ENCODE data around the gene CEL.
"Not testable (repeated sequence)": the region's sequence is repeated elsewhere in the genome, so short reads cannot be mapped to it uniquely, and the experiment has no call there.

Gene CEL

DNA sequence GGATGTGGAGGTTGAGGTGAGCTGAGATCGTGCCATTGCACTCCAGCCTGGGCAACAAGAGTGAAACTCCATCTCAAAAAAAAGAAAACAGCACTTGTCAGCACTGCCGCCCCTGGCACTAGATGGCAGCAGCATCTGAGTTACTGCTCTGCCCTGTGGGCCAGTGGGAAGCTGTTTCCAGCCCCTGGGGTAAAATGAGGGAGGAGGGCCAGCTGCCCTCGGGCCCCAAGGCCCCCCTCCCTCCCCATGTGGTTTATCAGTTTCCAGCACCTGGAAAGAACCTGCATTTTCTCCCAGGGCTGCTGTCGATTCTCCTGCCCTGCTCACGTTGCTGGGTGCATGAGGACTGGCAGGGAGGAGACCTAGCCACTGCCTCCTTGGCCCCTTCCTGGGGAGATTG lies 13.2 kb upstream of the CEL start:
- DNase-seq, result peak in 2 of 5 donors; percentile 11 to 51

DNA sequence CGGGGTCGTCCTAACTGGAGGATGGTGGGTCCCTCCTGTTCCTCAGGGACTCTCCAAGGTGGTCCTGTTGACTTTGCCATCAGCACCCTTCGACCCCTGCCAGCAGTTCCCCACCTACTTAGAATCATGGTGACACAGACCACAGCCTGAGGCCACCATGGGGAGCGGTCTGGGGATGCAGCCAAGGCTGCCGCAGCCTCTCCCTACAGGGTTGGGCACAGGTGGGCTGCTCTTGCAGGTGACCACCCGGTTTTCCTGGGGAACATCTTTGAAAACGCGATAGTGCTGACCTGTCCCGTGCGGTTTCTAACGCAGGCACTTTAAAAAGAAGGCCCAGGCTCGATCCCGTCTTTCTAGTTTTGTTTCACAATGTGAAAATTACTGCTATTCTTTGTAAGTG lies 12.7 kb upstream of the CEL start:
- DNase-seq, result no peak

DNA sequence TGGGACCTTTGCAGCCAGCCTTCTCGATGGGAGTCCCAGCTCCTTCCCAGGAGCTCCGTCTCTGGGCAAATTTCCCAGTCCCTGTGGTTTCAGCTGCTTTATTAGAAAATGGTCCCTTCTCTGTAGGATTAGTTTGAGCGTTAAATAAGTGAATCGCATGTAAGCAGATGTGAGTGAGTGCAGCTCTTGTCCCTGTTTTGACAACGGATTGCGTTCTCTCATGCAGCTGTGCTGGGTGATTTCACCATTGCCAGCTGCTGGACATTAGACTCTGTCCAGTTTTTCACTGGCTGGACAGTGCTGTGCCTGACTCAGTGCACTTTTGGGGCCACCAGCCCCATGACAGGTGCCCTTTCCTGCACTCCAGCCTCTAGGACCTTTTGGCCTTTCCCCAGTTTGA lies 11.6 kb upstream of the CEL start:
- no peak for DNase-seq

DNA sequence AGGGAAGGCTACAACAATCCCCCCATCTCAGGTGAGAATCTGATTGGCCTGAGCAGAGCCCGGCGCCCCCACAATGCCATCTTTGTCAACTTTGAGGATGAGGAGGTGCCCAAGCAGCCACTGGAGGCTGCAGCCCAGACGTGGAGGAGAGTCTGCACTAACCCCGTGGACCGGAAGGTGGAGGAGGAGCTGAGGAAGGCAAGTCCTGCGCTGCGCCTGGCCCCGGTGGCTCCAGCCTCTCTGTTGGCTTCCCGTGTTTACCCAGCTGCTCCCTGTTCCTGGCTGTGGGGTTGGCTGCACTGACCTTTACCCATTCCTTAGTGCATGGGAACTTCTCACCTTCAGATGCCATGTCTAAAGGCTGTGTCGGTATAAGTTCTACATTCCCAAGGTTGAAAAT lies 11.0 kb upstream of the CEL start:
- DNase-seq, result no peak

DNA sequence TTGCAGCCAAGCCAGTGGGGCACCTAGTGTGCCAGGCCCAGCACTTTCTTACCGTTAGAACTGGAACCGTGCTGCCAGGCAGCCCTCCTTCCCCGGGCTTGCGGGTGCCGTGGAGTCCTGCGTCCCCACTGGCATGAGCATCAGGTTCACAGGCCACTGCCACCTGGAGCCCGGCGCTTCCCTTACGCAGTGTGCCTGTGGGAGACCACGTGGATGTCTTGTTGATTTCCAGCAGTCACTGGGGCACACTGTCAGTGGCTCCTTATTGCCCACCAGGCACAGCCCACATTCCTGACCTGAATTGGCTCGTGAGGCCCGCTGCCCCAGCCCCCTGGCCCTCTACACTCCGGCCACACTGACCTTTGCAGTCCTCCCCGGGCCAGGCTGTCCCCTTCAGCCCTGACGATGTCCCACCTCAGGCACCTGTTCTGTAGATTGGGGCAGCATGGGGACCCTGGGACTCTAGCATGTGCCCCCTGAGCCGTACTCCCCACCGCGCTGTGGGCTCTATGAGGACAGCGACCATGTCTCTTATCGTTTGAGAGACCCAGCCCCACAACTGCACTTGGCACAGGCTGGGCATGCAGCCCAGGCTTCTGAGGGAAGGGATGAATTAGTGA lies 10.4 kb upstream of the CEL start:
- no peak for DNase-seq

DNA sequence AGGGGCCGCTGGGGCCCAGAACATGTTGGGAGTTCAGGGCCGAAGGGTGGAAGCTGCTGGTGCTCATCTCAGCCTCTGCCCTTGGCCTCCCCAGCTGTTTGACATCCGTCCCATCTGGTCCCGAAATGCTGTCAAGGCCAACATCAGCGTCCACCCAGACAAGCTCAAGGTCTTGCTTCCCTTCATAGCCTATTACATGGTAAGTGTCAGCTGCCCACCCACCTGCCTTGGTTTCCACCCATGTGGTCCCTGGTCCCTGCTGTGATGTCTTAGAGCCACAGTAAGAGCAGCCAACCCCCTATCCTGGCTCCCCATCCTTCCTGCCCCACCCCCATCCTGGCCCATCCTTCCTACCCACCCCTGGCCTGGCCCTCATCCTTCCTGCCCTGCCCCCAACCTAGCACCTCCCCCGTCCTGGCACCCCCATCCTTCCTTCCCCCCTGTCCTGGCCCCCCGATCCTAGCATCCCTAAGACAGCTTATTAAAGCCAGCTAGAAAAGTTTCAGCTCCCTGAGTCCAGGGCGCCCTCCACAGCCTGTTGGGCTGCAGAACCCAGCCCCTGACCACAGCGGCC lies 9.7 kb upstream of the CEL start:
- no peak for DNase-seq

DNA sequence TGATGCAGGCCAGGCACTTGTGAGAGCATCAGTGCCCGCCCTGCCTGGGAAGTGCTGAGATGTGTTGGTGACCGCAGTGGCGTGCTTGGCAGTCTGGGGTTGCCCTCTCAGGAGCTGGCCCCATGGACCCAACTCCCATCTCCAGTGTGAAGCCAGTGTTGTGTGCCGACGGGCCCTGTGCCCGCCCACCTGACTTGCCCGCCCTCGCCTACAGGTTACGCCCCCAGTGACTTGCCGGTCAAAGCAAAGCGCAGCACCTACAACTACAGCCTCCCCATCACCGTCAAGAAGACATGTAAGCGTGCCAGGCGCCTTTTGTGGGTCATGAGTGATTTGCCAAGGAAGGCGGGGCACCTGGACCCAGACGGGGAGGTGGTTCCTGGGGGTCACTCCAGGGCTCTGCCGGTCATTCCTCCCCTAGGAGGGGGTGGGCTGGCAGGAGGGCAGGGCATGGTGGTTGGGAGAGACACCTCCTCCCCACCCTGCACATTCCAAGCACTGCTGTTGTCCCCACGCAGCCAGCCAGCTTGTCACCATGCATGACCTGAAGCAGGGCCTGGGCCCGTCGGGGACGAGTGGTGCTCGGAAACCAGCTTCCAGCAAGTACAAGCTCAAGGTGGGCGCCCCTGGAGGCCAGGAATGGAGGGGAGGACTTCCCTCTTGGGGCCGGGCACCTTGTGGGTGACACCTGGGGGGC lies 7.4 kb upstream of the CEL start:
- DNase-seq, result no peak

DNA sequence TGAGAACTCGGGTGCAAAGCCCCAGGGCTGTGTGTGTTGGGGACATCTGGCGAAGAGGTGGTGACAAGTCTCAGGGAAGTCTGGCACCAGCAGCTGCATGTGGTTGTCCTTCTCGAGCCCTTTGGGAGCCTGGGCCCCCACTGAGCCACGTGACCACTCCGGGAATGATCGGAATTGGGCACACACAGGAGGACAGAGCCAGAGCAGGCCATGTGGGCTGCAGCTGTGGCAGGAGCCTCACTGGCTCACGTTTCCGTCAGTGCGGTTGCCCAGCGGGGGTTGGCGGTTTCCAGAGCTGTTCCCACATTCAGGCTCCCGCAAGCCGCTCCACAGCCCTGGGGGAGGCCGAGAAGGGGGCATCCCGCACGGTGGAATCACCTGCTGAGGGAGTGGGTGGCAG lies 6.8 kb upstream of the CEL start:
- DNase-seq, result no peak

DNA sequence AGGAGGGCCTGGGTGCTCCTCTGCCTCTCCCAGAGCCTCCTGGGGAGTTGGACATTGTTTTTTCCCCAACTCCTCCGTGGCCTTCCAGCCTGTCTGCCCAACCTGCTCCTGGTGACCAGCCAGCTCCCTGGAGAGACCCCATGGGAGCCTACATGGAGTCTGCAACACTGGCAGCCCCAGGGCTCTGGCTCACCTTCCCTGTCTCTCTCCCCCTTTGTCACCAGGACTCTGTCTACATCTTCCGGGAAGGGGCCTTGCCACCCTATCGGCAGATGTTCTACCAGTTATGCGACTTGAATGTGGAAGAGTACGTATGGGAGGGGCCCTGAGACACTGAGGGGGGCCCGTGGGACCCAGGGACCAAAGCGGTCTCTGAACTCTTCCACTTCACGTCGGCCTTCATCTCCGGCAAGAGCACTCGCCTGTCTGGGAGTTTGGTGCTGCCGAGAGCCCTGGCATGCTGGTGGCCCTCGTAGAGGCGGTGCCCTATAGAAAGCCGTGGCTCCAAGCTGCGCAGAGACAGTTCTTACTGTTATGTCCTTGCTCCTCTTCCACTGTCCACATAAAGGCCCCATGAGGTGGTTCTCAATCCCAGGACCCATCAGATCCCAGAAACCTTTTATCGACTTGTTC lies 5.9 kb upstream of the CEL start:
- DNase-seq, result no peak

DNA sequence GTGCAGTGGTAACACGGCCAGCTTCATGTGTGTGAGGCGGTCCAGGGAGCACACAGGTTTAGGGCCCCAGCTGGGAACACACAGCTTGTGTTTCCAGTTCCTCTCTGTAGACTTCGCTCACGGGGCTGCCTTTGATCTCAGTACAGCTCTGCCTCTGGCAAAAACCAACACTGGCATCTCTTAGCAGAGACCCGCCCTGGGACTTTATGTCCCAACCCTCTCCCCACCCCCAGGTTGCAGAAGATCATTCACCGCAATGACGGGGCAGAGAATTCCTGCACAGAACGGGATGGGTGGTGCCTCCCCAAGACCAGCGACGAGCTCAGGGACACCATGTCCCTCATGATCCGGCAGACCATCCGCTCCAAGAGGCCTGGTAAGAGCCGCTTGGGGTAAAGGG lies 5.2 kb upstream of the CEL start:
- no peak for DNase-seq

DNA sequence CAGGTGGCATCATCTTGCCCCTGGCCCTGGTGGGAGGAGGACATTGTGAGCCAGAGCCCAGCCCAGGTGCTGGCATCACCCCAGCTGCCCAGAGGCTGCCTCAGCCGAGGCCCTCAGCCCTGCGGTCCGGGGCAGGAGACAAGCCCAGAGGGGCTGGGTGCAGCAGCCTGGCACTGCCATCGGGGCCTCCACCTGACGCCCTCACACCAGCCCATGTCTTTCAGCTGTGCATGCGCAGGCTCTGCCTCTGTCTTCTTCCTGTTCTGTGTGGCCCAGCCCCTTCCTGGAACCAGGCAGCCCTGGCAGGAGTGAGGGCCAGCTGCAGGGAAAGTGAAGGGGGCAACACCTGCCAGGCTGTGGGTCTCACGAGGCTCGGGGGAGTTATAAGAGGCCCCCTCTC lies 4.8 kb upstream of the CEL start:
- DNase-seq, result peak in 1 of 5 donors; percentile 73

DNA sequence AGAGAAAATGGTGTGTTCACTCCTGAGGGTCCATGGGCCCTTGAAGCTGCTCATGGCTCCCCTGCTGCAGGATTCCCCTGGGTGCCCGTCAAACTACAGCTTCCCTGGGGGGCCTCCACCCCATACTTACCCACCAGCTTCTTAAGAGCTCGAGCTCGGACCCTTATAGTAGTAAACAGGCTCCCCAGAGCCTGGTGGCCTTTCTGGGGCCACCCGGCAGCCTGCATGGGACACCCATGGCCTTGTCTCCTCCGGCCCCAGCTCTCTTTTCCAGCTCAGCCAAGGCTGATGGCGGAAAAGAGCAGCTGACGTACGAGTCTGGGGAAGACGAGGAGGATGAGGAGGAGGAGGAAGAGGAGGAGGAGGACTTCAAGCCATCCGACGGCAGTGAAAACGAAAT lies 4.2 kb upstream of the CEL start:
- DNase-seq, result no peak

DNA sequence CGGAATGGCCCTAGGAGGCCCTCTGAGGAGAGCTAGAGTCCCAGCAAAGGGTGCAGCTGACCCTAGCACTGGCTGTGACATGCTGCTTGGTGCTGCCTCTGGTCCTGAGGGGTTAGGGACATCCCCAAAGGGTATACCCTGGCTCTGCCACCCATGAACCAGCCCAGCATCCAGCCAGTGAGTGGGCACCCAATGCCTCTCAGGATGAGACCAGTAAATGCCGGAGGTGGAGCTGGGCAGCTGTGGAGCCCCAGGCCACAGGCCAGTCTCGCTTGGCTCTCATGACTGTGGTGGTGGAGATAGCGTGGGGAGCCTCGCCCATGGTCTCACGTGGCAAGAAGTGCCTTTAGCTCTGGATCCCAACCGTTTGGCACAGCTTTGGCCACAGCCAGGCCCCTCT lies 3.7 kb upstream of the CEL start:
- DNase-seq, result no peak

DNA sequence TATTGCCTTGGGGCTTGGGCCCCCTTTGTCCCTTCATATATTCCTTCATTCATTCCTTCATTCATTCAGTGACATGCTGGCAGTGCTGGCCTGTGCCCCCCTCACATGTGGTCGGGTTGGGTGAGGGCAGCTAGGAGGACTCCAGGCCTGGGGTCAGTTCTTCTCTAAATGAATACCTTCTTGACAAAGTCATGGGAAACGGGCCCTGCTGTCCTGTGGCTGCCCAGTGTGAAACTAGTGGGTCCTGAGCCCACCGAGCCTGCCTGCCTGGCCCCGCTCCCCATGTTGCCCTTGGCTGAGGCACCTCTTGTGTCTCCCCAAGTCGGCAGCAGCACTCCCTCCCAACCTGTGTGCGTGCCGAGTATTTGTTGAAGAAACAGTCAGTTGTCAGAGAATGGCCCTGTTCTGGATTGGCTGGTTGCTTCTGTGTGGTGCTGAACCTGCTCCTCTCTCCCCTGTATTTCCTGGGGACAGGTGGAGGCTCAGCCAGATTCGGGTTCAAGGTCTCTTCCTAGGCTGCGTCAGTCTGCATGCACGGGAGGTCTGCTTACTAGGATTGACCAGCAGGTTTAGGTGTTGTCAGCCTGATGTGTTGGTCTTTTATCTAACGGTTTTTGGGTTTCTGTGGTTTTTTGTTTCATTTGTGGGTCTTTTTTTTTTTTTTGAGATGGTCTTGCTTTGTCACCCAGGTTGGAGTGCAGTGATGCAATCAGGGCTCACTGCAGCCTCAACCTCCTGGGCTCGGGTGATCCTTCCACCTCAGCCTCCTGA lies 3.0 kb upstream of the CEL start:
- DNase-seq, result peak in 1 of 5 donors; percentile 76

DNA sequence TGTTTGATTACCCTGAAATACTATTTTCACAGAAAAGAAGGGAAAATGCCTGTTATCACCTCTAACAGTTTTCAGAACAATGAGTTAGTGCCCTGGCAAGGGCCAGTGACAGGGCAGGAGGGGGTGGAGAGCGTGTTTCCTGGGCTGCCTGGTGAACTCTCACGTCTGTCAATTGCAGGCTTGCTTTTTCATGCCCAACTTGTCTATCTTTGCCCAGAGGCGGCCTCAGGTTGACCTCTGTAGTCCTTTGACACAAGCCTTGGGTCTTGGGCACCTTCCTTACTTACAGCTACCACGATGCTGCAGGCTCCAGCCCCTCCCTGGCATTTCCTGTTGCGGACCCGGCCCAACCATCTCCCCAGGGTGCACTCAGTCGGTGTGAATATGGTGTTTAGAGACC lies 2.2 kb upstream of the CEL start:
- DNase-seq, result peak in 1 of 5 donors; percentile 42

DNA sequence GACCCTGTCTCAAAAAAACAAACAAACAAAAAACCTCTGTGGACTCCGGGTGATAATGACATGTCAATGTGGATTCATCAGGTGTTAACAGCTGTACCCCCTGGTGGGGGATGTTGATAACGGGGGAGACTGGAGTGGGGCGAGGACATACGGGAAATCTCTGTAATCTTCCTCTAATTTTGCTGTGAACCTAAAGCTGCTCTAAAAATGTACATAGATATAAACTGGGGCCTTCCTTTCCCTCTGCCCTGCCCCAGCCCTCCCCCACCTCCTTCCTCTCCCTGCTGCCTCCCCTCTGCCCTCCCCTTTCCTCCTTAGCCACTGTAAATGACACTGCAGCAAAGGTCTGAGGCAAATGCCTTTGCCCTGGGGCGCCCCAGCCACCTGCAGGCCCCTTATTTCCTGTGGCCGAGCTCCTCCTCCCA lies 1.4 kb upstream of the CEL start:
- peak in 1 of 5 donors; percentile 36 for DNase-seq

DNA sequence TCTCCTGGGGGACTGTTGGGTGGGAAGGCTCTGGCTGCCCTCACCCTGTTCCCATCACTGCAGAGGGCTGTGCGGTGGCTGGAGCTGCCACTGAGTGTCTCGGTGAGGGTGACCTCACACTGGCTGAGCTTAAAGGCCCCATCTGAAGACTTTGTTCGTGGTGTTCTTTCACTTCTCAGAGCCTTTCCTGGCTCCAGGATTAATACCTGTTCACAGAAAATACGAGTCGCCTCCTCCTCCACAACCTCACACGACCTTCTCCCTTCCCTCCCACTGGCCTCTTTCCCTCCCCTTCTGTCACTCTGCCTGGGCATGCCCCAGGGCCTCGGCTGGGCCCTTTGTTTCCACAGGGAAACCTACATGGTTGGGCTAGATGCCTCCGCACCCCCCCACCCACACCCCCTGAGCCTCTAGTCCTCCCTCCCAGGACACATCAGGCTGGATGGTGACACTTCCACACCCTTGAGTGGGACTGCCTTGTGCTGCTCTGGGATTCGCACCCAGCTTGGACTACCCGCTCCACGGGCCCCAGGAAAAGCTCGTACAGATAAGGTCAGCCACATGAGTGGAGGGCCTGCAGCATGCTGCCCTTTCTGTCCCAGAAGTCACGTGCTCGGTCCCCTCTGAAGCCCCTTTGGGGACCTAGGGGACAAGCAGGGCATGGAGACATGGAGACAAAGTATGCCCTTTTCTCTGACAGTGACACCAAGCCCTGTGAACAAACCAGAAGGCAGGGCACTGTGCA lies 590 bp upstream of the CEL start:
- DNase-seq, result not testable (repeated sequence)

DNA sequence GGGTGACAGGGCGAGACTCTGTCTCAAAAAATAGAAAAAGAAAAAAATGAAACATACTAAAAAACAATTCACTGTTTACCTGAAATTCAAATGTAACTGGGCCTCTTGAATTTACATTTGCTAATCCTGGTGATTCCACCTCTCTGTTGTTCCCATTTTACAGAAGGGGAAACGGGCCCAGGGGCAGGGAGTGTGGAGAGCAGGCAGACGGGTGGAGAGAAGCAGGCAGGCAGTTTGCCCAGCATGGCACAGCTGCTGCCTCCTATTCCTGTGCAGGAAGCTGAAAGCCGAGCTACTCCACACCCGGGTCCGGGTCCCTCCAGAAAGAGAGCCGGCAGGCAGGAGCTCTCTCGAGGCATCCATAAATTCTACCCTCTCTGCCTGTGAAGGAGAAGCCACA lies 788 bp downstream of the CEL start:
- not testable (repeated sequence) for DNase-seq

DNA sequence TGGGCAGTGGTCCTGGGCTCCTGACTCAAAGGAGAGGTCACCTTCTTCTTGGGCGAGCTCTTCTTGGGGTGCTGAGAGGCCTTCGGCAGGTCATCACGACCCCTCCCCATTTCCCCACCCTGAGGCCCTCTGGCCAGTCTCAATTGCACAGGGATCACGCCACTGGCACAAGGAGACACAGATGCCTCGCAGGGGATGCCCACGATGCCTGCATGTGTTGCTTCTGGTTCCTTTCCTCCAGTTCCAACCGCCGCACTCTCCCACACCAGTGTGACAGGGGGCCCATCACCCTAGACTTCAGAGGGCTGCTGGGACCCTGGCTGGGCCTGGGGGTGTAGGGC lies 1.3 kb downstream of the CEL start:
- no peak for DNase-seq

DNA sequence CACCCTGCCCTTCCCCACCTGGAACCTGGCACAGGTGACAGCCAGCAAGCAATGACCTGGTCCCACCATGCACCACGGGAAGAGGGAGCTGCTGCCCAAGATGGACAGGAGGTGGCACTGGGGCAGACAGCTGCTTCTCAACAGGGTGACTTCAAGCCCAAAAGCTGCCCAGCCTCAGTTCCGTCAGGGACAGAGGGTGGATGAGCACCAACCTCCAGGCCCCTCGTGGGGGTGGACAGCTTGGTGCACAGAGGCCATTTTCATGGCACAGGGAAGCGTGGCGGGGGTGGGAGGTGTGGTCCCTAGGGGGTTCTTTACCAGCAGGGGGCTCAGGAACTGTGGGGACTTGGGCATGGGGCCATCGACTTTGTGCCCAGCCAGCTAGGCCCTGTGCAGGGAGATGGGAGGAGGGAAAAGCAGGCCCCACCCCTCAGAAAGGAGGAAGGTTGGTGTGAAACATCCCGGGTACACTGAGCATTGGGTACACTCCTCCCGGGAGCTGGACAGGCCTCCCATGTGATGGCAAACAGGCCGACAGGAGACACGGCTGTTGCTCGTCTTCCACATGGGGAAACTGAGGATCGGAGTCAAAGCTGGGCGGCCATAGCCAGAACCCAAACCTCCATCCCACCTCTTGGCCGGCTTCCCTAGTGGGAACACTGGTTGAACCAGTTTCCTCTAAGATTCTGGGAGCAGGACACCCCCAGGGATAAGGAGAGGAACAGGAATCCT lies 1.9 kb downstream of the CEL start:
- no peak for DNase-seq

DNA sequence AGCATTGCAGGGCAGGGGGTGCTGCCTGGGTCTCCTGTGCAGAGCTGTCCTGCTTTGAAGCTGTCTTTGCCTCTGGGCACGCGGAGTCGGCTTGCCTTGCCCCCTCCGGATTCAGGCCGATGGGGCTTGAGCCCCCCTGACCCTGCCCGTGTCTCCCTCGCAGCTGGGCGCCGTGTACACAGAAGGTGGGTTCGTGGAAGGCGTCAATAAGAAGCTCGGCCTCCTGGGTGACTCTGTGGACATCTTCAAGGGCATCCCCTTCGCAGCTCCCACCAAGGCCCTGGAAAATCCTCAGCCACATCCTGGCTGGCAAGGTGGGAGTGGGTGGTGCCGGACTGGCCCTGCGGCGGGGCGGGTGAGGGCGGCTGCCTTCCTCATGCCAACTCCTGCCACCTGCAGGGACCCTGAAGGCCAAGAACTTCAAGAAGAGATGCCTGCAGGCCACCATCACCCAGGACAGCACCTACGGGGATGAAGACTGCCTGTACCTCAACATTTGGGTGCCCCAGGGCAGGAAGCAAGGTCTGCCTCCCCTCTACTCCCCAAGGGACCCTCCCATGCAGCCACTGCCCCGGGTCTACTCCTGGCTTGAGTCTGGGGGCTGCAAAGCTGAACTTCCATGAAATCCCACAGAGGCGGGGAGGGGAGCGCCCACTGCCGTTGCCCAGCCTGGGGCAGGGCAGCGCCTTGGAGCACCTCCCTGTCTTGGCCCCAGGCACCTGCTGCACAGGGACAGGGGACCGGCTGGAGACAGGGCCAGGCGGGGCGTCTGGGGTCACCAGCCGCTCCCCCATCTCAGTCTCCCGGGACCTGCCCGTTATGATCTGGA lies 2.7 kb downstream of the CEL start:
- DNase-seq, result no peak

Data from T-helper 1 cell (primary cell).